GM12892 (cell line): ENCODE data around the gene MYO10.

Experiments
- POLR2A ChIP-seq: IDR thresholded peaks from 2 replicates; pipeline ENCODE4 v1.6.1; 2011; ENCODE audit warnings: low read depth, low read length, control low read depth
- POLR2AphosphoS5 ChIP-seq: IDR thresholded peaks from 2 replicates; pipeline ENCODE4 v1.6.1; 2011; ENCODE audit warnings: low read depth, low read length, control low read depth
- TAF1 ChIP-seq: IDR thresholded peaks from 2 replicates; pipeline ENCODE4 v1.6.1; 2011; ENCODE audit warnings: low read depth, mild to moderate bottlenecking, control low read depth, low read length, borderline replicate concordance

- no peak for TF ChIP-seq POLR2AphosphoS5
- no peak for TF ChIP-seq POLR2A
- no peak for TF ChIP-seq TAF1
Observed at GRCh38 chr5:16707869-16708192, 228.3 kb downstream of the MYO10 start.
